Mesothelial cell of epicardium (in vitro differentiated cells): ENCODE measurements around the gene TBC1D10A. TPM values are rescaled to one million over a fixed set of nuclear protein-coding genes. Genes with fewer than 3 reads are reported as not detected.

Experiments
- DNase-seq, 2 experiments: peaks; one replicate each; pipeline ENCODE4 v3.0.0; 2021; ENCODE audit warnings: low spot score in 2 of 2; ENCODE audit not compliant: unreplicated experiment in 2 of 2
- H3K27ac Mint-ChIP-seq: 2 replicates; pipeline ENCODE4 v1.8.0; 2021; ENCODE audit warnings: mixed read lengths
- H3K27me3 Mint-ChIP-seq: 2 replicates; pipeline ENCODE4 v1.8.0; 2021; ENCODE audit warnings: low read depth, mixed read lengths
- H3K36me3 Mint-ChIP-seq: 2 replicates; pipeline ENCODE4 v1.8.0; 2021; ENCODE audit warnings: mixed read lengths
- H3K4me1 Mint-ChIP-seq: 2 replicates; pipeline ENCODE4 v1.8.0; 2021; ENCODE audit warnings: mixed read lengths
- H3K4me3 Mint-ChIP-seq: 2 replicates; pipeline ENCODE4 v1.8.0; 2021; ENCODE audit warnings: mild to moderate bottlenecking, moderate library complexity, mixed read lengths
- H3K9me3 Mint-ChIP-seq: 2 replicates; pipeline ENCODE4 v1.8.0; 2021; ENCODE audit warnings: mixed read lengths
- total RNA-seq: library from RNA; stranded (reverse); gene quantifications from 3 replicates; pipeline ENCODE4 v1.2.1, GENCODE V29; 2021
- TF ChIP-seq, protein P1 (sequence below): fragments of 200-600 bp; sonication (generic); IDR thresholded peaks from one replicate; pipeline ENCODE4 v1.5.0; 2021; ENCODE audit warnings: antibody characterized with exemption; ENCODE audit not compliant: unreplicated experiment

The TBC1D10A gene
- total RNA-seq, 1 donor from 2014 or later = 15.1 TPM

DNA sequence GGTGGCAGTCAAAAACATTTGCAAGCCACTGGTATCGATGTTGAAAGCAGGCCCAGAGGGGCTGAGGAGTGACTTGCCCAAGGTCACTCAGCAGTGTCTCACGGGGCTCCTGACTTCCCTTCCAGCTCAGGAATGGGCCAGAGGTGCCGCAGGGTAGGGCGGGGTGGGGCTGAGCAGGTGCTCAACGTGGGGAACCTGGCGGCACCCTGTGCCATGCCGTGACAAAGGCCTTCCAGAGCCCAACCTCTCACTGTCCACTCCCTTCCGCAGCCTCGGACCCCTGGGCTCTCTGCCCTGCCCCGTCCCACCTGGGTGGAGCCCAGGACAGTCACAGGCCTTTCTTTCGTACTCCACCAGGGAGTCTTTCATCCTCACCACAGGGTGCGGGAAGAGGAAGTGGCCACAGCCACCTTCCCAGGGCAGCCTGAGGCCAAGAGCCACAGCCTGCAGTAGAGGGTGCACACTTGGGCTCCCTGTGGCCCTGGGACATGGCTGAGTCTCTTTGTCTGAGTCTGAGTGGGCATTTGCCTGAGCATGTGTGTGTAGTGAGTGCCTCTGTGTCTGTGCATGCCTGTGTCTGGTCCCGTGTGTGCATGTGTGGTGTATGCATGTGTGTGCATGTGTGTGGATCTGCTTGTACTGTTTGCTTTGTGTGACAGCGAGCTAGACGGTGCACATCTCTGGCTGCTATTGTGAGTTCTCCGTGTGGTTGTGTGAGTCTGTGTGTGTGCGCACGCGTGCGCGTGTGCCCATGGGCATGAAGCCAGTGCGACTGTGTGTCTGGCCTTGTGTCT, 74.1 kb downstream of the TBC1D10A start:
- peaks cover 42% of the 10 kb centered on the region for H3K4me1 Mint-ChIP-seq
- H3K36me3 Mint-ChIP-seq = no peaks in the 10 kb centered on the region
- no peak overlapping the region for H3K4me3 Mint-ChIP-seq

DNA sequence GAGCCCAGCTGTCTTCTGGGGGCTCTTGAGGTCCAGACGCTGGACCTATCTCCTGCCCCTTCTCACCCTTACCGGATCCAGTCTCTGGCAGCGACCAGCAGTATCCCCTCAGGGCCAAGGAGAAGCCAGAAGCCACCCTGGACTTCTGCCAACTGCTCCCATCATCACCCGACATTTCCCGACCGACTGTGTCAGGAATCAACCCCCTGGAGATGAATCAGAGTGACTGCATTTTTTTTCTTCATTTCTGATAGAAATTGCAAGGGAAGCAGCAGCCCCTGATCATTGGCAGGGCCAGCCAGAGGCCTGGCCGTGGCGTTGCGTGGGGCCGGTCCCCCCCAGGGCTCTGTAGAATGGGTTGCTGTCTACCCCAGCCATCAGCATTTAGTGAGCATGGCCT, 75.0 kb downstream of the TBC1D10A start:
- Mint-ChIP-seq H3K4me3 (no peak overlapping the region), H3K36me3 (no peaks in the 10 kb centered on the region), H3K27ac (peak overlapping the region; percentile 73), H3K27me3 (no peaks in the 10 kb centered on the region), H3K9me3 (no peaks in the 10 kb centered on the region), H3K4me1 (peaks cover 45% of the 10 kb centered on the region)
- TF ChIP-seq, protein P1, sequence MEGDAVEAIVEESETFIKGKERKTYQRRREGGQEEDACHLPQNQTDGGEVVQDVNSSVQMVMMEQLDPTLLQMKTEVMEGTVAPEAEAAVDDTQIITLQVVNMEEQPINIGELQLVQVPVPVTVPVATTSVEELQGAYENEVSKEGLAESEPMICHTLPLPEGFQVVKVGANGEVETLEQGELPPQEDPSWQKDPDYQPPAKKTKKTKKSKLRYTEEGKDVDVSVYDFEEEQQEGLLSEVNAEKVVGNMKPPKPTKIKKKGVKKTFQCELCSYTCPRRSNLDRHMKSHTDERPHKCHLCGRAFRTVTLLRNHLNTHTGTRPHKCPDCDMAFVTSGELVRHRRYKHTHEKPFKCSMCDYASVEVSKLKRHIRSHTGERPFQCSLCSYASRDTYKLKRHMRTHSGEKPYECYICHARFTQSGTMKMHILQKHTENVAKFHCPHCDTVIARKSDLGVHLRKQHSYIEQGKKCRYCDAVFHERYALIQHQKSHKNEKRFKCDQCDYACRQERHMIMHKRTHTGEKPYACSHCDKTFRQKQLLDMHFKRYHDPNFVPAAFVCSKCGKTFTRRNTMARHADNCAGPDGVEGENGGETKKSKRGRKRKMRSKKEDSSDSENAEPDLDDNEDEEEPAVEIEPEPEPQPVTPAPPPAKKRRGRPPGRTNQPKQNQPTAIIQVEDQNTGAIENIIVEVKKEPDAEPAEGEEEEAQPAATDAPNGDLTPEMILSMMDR = no peak
- no peak for DNase-seq

More for the DNA sequence above, 74.1 kb downstream of the TBC1D10A start:
- TF ChIP-seq, protein P1 = no peak
- Mint-ChIP-seq H3K27ac (peak overlapping the region; percentile 78), H3K9me3 (no peaks in the 10 kb centered on the region), H3K27me3 (no peaks in the 10 kb centered on the region)
- no peak for DNase-seq

DNA sequence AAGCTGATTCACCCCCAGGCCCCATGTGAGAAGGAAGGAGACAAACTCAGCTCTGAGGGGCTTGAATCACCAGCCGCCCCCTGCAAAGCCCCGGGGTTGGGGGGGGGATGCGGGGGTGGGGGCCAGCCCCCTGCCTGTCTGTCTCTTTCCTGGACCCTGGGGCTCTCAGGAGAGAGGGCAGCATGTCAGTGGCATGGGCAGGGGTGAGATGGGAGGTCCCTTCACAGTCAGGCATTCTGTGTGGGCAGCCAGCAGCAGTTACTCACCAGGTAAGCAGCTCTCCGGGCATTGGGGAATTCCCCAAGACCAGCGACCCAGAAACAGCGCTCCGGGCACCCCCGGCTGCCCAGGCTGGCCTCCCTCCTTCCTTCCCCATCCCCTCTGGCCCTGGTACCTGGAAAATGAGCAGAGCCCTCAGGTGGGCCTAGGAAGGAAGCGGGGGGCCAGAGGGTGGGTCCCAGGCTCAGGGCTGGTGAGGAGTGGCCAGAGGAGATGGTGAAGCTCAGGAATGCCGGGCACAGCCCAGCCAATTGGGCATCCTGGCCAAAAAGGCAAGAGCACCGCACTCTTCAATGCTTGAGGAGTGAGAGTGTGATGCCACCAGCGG, 76.0 kb downstream of the TBC1D10A start:
- H3K36me3 Mint-ChIP-seq = no peaks in the 10 kb centered on the region
- no peak overlapping the region for H3K4me3 Mint-ChIP-seq
- no peaks in the 10 kb centered on the region for H3K27me3 Mint-ChIP-seq
- DNase-seq = no peak
- no peak overlapping the region for H3K27ac Mint-ChIP-seq
- peaks cover 45% of the 10 kb centered on the region for H3K4me1 Mint-ChIP-seq
- TF ChIP-seq, protein P1 = no peak
- no peaks in the 10 kb centered on the region for H3K9me3 Mint-ChIP-seq

DNA sequence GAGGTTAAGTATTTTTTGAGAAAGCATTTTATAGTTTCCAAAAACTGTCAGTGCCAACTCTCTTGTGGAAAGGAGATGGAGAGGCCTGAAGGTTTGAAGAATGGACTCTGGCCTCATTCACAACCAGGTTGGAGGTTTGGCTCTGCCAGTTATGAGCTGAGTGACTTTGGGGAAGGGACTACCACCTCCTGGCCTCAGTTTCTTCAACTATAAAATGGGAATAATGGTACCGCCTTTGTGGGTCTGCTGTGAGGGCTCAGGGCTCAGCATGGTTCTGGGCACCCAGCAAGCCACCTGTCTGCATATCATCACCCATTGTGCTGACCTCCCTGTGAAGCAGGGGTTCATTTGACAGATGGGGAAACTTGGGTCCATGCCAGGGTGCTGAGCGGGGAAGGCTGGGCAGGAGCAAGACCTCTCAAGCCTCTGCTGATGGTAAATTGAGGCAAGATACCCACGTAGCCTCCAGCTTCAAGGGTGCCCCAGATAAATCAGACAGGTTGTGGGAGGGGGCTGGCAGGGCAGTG, 76.6 kb downstream of the TBC1D10A start:
- H3K27ac Mint-ChIP-seq = no peak overlapping the region
- H3K4me3 Mint-ChIP-seq = no peak overlapping the region
- H3K4me1 Mint-ChIP-seq = peaks cover 50% of the 10 kb centered on the region
- no peaks in the 10 kb centered on the region for H3K27me3 Mint-ChIP-seq
- DNase-seq = no peak
- TF ChIP-seq, protein P1 = no peak
- H3K36me3 Mint-ChIP-seq = no peaks in the 10 kb centered on the region
- no peaks in the 10 kb centered on the region for H3K9me3 Mint-ChIP-seq

DNA sequence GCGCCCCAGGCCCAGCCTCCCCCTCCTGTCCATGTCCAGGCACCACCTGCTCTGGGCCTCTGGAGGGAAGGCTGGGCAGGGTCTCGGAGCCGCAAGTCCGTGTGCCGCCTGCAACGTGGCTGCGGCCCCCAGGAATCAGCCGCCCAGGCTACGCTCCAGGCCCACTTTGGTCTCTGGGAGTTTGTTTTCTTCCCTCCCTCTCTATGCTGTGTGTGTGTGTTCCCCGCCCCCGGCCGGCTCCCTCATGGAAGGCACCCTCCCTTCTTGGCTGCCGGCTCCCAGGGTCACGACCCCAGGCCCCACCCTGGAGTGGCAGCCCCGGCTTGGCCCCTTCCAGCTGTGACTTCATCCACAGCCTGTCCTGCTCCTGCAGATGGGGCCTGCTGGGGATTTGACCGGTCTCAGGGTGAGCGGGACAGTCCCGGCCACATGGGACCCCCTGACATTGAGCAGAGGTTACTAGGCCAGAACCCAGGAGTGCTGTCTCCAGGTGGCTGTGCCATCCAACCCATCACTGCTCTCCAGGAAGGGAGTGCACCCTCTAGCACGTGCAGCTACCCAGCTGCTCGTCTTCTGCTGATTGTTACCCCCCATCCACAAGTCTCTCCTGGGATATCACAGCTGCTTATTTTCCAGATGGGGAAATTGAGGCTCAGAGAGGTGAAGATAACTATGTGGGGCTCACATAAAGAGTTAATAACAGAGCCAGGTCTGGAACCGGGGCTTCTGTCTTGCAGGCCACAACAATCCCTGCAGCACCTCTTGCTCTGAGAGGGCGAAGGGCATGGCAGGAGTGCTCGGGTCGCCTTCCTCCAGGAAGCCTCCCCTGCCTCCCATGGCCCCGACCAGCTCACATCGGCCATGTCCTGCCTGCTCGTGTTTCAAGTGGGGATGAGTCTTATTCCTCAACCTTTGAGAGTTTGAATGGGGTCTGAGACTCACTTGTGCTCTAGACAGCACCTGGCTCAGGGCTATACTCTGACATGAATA, 77.4 kb downstream of the TBC1D10A start:
- H3K4me3 Mint-ChIP-seq = no peak overlapping the region
- H3K36me3 Mint-ChIP-seq = peaks cover under 1% of the 10 kb centered on the region
- H3K4me1 Mint-ChIP-seq = peaks cover 54% of the 10 kb centered on the region
- peak overlapping the region; percentile 56 for H3K27ac Mint-ChIP-seq
- H3K27me3 Mint-ChIP-seq = no peaks in the 10 kb centered on the region
- TF ChIP-seq, protein P1 = no peak
- DNase-seq = no peak
- H3K9me3 Mint-ChIP-seq = no peaks in the 10 kb centered on the region
